Measurements from ENCODE around the gene NUDT4. TPM values are rescaled to one million over a fixed set of nuclear protein-coding genes. Genes with fewer than 3 reads are reported as not detected.

NUDT4 gene
- total RNA-seq, 1 experiment from 2014 or later: 56.5 TPM

- CTCF ChIA-PET: interaction anchor here (0.6 to 1.8 kb wide), 7 partner anchors 14 to 1656 kb away, joined by 3 to 9 read pairs (median 4); no protein-coding TSS in a partner anchor
- DNase-seq (ENCODE audit: low spot score): no peak
- POLR2A ChIA-PET: interaction anchor here (0.5 to 0.6 kb wide), 2 partner anchors 9 to 348 kb away, joined by 5 read pairs; no protein-coding TSS in a partner anchor
- ATAC-seq: peak; percentile 27; the same call in 1 of the 2 replicates
- H3K4me3 Mint-ChIP-seq: no peak overlapping the region
- H3K4me1 Mint-ChIP-seq: no peaks in the 10 kb centered on the region; the same call in 1 of the 2 replicates
- H3K36me3 Mint-ChIP-seq: peaks cover 21% of the 10 kb centered on the region
- H3K27me3 Mint-ChIP-seq (ENCODE audit: low read depth): no peaks in the 10 kb centered on the region
- H3K9me3 Mint-ChIP-seq: no peaks in the 10 kb centered on the region
- TF ChIP-seq HMGXB4 (CRISPR knock-in tag; IDR thresholded peaks at IDR 0.05): no peak
- 0 out of 2 replicates have a peak overlapping the region, but pooled peaks have one; percentile 6 for H3K27ac Mint-ChIP-seq
These were observed 27.5 kb downstream of the NUDT4 start for GRCh38 chr12:93404961-93405849.

- CTCF ChIA-PET: interaction anchor here (0.6 to 1.5 kb wide), 2 partner anchors 13 to 461 kb away, joined by 3 to 5 read pairs; no protein-coding TSS in a partner anchor
- no peak for DNase-seq (ENCODE audit: low spot score)
These were observed 29.6 kb downstream of the NUDT4 start for GRCh38 chr12:93407054-93407962.

DNA sequence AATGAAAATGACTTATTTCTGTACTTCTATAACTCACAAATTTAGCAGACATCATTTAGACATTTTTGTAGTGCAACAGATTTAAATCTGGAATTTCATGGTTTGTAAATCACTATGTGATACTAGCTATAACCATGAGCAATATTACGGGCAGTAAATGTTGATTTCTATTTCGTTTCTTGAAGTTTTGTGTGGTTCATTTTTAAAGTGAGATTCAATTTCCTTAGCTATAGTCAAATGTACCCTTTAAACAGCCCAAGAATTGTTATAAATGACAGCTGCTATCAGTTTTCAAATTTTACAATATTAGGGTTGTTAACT, 30.2 kb downstream of the NUDT4 start:
- Mint-ChIP-seq H3K4me3 (no peak overlapping the region), H3K9me3 (peaks cover 3% of the 10 kb centered on the region; the same call in 1 of the 2 replicates), H3K27ac (no peak overlapping the region), H3K4me1 (peaks cover under 1% of the 10 kb centered on the region), H3K36me3 (peaks cover 29% of the 10 kb centered on the region), H3K27me3 (ENCODE audit: low read depth) (no peaks in the 10 kb centered on the region)
- DNase-seq (ENCODE audit: low spot score) (no peak), ATAC-seq (no peak)
- no peak for TF ChIP-seq HMGXB4 (CRISPR knock-in tag; IDR thresholded peaks at IDR 0.05)
- TF ChIP-seq EMX1 (CRISPR knock-in tag; IDR thresholded peaks at IDR 0.05): no peak
- TF ChIP-seq SMAD3 (CRISPR knock-in tag; IDR thresholded peaks at IDR 0.05; ENCODE audit: borderline replicate concordance): no peak
- TF ChIP-seq ZBTB21 (CRISPR knock-in tag; IDR thresholded peaks at IDR 0.05; ENCODE audit: borderline replicate concordance): no peak
- TF ChIP-seq ELF4 (CRISPR knock-in tag; IDR thresholded peaks at IDR 0.05; ENCODE audit: low read depth): no peak
- TF ChIP-seq NFE2L1 (CRISPR knock-in tag; IDR thresholded peaks at IDR 0.05): no peak
- no peak for TF ChIP-seq ZNF263 (CRISPR knock-in tag; IDR thresholded peaks at IDR 0.05; ENCODE audit: low read depth)
- TF ChIP-seq NR2C2 (CRISPR knock-in tag; IDR thresholded peaks at IDR 0.05): no peak
- CTCF ChIA-PET: interaction anchor here (0.6 to 1.5 kb wide), 3 partner anchors 11 to 462 kb away, joined by 3 to 5 read pairs (median 3); no protein-coding TSS in a partner anchor
- POLR2A ChIA-PET: no interaction called here

More at GRCh38 chr12:93407054-93407962, 29.6 kb downstream of the NUDT4 start:
- POLR2A ChIA-PET: no interaction called here
- Mint-ChIP-seq H3K27me3 (ENCODE audit: low read depth) (no peaks in the 10 kb centered on the region), H3K4me1 (no peaks in the 10 kb centered on the region; the same call in 1 of the 2 replicates), H3K36me3 (peaks cover 34% of the 10 kb centered on the region), H3K4me3 (no peak overlapping the region), H3K9me3 (peaks cover 3% of the 10 kb centered on the region; the same call in 1 of the 2 replicates), H3K27ac (peak overlapping the region; percentile 55)
- no peak for TF ChIP-seq ZNF416 (CRISPR knock-in tag; IDR thresholded peaks at IDR 0.05)
- TF ChIP-seq, protein P1, sequence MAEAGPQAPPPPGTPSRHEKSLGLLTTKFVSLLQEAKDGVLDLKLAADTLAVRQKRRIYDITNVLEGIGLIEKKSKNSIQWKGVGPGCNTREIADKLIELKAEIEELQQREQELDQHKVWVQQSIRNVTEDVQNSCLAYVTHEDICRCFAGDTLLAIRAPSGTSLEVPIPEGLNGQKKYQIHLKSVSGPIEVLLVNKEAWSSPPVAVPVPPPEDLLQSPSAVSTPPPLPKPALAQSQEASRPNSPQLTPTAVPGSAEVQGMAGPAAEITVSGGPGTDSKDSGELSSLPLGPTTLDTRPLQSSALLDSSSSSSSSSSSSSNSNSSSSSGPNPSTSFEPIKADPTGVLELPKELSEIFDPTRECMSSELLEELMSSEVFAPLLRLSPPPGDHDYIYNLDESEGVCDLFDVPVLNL (CRISPR knock-in tag; IDR thresholded peaks at IDR 0.05; ENCODE audit: borderline replicate concordance, low read depth): no peak
- peak; percentile 26; the same call in 1 of the 2 replicates for TF ChIP-seq AR (CRISPR knock-in tag; IDR thresholded peaks at IDR 0.05)
- TF ChIP-seq FOXP1 (CRISPR knock-in tag; IDR thresholded peaks at IDR 0.05; ENCODE audit: borderline replicate concordance): no peak
- ATAC-seq: peak; percentile 51
